NCI-H460 (cell line): ENCODE results near the gene ACD. TPM values are rescaled to one million over a fixed set of nuclear protein-coding genes. Genes with fewer than 3 reads are reported as not detected.

ENCODE experiments used
- DNase-seq: peaks from one replicate; pipeline ENCODE4 v3.0.0-alpha.2; 2016; ENCODE audit warnings: low read depth; ENCODE audit errors: extremely low read depth
- total RNA-seq: library from RNA; depleted of rRNA; stranded (reverse); fragments of >200 nt; shearing (Covaris generic); gene quantifications from 2 replicates; pipeline ENCODE4 v1.2.3, GENCODE V29; 2014; rRNA removed

The ACD gene
- total RNA-seq, 1 experiment from 2014 or later: 27.7 TPM

DNA sequence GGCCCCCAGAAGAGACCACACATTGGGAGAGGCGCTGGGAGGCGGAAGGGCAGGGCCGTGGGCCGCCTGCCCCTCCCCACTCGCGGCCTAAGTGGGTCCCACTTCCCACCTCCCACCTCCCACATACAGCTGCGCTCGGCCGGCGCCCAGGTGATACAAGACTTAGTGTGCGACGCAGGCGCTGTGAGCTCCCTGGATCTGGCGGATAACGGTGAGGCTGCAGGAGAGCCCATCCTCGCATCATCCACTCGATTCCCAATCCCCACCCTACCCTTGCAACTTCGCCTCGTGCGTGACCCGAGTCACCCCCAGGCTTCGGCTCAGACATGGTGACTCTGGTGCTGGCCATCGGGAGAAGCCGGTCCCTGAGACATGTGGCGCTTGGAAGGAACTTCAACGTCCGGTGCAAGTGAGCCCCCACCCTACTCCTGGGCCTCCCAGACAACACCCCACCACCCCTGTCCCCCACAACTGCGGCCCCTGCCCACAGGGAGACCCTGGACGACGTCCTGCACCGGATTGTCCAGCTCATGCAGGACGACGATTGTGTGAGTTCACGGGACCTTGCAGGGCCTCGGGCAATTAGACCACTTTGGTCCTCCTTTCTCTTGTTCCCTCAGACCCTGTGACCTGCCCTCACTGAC, 11.2 kb downstream of the ACD start:
- DNase-seq: no peak

DNA sequence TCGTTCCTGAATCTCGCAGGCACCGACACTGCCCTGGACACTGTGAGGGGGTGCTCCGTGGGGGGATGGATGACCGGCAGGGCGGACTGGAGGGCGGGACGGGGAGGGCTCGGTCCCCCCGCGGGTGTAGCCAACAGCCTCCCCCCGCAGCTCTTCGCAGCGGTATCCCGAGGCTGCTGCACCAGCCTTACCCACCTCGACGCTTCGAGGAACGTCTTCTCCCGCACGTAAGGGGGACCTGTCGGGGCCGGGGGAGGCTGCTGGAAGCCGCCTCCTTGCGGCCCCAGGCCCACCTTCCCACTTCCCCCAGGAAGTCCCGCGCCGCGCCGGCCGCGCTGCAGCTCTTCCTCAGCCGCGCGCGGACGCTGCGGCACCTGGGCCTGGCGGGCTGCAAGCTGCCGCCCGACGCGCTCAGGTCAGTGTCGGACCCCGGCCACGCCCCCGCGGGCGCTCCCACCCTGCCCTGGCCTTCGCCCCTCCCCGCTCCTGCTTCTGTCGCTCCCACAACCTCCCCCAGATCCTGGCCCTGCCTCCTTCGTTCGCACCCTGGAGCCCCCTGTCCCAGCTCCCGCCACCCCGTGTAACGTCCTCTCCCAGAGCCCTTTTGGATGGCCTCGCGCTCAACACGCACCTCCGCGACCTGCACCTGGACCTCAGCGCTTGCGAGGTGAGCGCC, 11.8 kb downstream of the ACD start:
- no peak for DNase-seq

DNA sequence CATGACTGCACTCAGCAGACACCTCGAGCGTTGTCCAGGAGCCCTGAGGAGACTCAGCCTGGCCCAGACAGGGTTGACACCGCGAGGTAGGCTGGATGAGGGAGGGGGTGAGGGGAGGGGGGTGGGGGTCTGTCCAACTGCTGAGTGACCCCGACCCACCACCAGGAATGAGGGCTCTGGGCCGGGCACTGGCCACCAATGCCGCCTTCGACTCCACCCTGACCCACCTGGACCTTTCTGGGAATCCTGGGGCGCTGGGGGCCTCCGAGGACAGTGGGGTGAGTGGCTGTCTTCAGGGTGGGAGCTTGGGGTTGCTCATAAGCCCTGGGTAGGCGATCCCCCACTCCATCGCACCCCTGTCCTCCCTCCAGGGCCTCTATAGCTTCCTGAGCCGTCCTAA, 12.4 kb downstream of the ACD start:
- DNase-seq: no peak

DNA sequence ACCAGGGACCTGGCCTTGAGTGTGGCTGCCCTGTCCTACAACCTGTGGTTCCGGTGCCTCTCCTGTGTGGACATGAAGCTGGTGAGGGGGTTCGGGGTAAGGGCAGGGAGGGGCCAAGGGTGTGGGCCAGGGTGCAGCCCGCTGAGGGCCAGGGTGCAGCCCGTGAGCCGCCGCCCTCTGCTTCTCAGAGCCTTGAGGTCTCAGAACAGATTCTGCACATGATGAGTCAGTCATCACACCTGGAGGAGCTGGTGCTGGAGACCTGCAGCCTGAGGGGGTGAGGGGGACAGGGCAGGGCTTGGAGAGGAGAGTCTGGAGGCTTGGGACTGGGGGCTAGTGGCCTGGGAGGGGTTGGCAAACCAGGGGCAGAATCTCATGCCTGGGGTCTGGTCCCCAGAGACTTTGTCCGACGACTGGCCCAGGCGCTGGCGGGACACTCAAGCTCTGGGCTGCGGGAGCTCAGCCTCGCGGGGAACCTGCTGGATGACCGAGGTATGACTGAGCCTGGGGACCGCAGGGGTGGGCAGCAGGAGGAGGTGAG, 12.9 kb downstream of the ACD start:
- DNase-seq: no peak

DNA sequence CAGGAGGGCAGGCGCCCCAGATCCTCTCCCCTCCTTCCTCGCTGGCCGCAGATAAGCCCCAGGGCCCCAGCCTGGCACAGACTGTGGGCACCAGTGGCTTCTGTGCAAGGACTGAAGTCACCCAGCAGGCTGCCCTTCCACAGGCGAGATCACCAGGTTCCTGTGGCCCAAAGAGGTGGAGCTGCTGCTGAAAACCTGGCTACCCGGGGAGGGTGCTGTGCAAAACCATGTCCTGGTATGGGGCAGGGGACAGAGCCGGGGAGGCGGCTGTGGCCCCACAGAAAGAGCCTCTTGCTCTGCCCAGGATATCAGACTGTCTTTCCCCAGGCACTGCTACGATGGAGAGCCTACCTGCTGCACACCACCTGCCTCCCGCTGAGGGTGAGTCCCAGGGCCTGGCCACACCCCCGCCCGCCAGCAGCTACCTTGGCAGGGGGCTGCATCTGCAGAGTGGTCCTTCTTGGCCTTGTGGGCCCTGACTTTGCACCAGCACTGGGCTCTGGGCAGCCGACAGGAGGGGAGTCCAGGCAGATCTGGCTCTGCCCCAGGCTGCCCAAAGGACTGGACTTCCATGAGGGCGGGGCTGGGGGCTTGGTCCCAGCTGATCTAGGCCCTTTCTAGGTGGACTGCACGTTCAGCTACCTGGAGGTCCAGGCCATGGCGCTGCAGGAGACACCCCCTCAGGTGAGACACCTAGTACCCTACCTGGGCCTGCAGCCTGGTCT, 14.5 kb downstream of the ACD start:
- no peak for DNase-seq

DNA sequence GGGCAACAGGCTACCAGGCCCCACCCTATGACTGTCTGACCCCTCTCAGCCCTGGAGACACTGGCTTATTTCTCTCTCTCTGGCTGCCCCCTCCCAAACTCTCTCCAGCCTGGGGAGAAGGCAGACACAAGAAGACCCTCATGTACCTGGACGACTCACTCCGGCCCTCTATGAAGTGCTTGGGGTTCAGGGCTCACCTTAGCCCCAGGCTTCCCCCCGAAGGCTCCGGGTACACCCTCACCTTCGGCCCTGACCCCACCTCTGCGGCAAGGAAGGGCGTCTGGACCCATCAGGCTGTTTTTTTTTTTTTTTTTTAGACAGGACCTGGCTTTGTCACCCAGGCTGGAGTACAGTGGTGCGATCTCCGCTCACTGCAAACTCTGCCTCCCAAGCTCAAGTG, 16.0 kb downstream of the ACD start:
- no peak for DNase-seq

DNA sequence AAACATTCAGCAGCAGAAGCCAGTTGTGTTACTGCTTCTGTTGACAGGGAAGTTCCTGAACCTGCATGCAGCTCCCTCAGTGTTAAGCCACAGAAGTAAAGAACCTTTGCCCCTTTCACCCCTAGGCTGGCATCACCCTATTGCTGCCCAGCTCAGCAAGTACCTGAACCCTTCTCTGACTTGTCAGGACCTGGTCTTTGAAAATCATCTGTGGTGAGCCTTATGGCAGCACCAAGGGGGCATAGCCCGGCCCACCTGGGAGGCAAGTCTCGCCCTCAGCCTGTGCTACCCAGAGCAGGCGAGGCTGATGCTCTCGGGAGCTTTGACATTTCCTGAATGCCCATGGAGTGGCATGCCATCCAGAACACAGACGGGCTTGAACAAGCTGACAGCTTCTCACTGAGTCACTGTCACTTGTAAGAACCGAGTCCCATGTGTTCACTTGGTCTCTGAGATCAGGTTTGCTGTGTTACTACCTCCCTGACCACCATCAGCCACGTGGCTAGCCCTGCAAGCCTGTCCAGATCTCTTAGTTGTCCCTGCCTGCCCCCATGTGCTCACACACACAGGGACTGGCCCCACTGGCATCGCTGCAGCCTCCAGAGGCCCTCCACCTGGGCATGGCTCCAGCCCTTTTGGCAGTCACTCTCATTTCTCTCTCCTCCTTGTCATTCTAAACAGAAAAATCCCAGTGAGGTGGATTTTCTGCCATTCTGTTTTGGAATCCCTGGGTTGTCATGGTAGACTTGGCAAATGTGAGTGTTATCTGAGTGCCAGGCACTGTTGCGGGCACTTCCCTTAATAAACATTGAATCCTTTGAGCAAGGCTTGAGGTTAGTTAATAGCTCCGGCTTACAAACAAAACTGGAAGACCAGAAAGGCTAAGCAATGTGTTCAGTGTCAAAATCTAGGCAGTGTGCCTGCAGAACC, 18.0 kb downstream of the ACD start:
- DNase-seq: no peak

DNA sequence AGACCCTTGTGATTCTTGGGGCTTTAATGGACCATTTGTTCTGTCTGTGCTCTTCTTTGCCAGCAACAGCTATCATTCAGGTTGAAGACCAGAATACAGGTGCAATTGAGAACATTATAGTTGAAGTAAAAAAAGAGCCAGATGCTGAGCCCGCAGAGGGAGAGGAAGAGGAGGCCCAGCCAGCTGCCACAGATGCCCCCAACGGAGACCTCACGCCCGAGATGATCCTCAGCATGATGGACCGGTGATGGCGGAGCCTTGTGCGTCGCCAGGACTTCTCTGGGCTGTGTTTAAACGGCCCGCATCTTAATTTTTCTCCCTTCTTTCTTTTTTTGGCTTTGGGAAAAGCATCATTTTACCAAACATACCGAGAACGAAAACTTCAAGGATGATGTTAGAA, 22.4 kb downstream of the ACD start:
- DNase-seq: no peak

DNA sequence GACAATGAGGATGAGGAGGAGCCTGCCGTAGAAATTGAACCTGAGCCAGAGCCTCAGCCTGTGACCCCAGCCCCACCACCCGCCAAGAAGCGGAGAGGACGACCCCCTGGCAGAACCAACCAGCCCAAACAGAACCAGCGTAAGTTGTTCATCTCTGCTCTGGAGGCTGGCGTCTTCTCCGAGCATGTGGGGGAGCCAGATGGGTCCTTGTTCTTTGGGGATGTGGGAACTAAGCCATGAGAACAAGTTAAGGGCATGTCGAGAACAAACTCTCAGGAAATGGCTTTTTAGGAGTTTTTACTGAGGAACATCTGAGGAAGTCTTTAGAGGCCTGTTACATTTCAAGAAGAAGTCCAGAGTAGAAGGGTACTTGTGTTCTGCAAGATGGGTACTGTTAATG, 23.3 kb downstream of the ACD start:
- no peak for DNase-seq

DNA sequence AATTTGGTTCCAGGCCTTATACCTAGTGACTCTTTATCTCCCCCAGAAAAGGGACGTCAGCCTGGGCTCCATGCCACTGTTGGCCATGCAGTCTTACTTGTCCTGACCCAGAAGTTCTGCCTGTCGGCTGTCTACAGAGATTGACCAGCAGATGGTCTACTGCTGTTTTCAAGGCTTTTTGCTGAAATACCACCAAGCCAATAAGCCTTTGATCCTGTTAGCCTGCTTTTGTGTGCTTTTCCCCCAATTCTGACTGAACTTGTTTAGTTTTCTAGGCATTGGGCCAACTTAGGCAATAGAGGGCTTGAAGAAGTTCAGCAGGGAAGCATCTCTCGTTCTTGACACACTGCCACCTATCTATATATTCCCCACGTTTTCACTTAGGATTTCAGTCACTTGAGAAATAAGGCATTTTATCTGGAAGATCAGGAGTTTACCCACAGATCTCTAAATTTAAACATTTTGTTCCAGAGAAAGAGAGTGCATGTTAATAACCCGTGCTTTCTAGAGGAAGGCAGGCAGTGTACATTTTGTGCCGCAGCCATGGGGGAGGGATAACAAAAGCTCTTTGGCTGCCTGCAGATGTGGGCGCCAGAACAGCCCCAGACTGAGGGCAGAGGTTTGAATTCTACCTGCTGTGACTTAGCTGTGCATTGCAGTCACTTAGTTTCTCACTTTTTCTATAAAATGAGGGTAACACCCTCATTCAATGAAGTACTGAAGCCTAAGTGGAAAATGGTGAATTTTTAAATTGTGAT, 27.5 kb downstream of the ACD start:
- DNase-seq: no peak

DNA sequence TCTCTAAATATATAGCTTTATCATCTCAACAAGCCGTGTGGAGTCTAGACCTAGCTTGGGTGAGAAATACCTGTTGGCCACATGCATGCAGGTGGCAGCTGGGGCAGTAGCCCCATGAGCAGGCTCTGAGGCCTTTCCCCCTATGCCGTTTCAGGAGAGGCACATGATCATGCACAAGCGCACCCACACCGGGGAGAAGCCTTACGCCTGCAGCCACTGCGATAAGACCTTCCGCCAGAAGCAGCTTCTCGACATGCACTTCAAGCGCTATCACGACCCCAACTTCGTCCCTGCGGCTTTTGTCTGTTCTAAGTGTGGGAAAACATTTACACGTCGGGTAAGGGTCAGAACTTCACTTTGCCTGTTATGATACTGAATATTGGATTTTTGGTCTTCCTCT, 31.8 kb downstream of the ACD start:
- no peak for DNase-seq

DNA sequence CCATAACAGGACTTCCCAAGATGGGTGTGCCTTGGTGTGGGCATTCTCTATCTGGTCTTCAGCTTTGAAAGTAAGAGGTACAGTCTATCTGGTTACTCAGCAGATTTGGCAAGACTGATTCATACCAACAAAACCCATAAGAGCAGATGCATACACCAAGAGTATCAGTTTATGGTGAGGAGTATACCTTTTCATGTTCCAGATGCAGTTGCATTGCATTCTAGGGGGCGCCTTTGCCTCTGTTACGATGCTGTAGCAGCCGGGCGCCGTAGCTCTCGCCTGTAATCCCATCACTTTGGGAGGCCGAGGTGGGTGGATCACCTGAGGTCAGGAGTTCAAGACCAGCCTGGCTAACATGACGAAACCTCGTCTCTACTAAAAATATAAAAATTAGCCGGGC, 46.3 kb downstream of the ACD start:
- no peak for DNase-seq

DNA sequence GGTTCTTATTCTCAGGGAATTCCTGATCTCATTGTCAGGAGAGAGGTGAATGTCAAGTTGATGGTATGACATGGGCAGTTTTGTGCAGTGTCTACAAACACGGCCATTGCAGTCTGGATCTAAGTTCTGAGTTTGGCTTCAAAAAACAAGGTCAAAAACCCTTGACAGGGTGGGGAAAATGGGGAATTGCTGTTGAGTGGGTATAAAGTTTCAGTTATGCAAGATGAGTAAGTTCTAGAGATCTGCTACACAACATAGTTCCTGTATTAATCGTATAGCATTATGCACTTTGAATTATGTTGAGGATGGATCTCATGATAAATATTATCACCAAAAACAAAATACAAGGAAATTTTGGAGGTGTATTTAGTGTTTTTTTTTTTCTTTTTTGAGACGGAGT, 51.7 kb downstream of the ACD start:
- DNase-seq: no peak

Other genes with a start within 250 kb of the ACD start
- gene ZDHHC1, start 243.8 kb downstream of the ACD start, total RNA-seq: 9.9 and 12.6 TPM in 2 replicates
- gene HSD11B2, start 229.1 kb downstream of the ACD start, total RNA-seq: 0.17 and 1.2 TPM in 2 replicates
- 66.7 and 69.8 TPM in 2 replicates for gene ATP6V0D1, start 179.1 kb downstream of the ACD start, total RNA-seq
- not detected in 2 replicates for gene AGRP, start 176.7 kb downstream of the ACD start, total RNA-seq
- gene RIPOR1, start 131.4 kb downstream of the ACD start, total RNA-seq: 21.9 and 24.1 TPM in 2 replicates
- 41.6 and 55.9 TPM in 2 replicates for gene CTCF, start 97.7 kb downstream of the ACD start, total RNA-seq
- 0.32 and 0.40 TPM in 2 replicates for gene CARMIL2, start 15.1 kb downstream of the ACD start, total RNA-seq
- gene PARD6A, start 700 bp upstream of the ACD start, total RNA-seq: 3.4 and 6.5 TPM in 2 replicates
- 10.2 and 10.4 TPM in 2 replicates for gene ENKD1, start 6.5 kb upstream of the ACD start, total RNA-seq
- 0.27 TPM in 1 of 2 replicates, not detected in the other for gene C16orf86, start 6.6 kb upstream of the ACD start, total RNA-seq
- 15.0 and 17.4 TPM in 2 replicates for gene GFOD2, start 59.1 kb upstream of the ACD start, total RNA-seq
- 6.8 and 8.2 TPM in 2 replicates for gene RANBP10, start 146.3 kb upstream of the ACD start, total RNA-seq
- gene TSNAXIP1, start 146.6 kb upstream of the ACD start, total RNA-seq: 0.45 TPM in 1 of 2 replicates, not detected in the other
- 43.6 and 49.4 TPM in 2 replicates for gene THAP11, start 182.1 kb upstream of the ACD start, total RNA-seq
- gene NUTF2, start 186.7 kb upstream of the ACD start, total RNA-seq: 260 and 267 TPM in 2 replicates
- gene CENPT, start 187.4 kb upstream of the ACD start, total RNA-seq: 26.4 and 28.4 TPM in 2 replicates
- 52.6 and 55.4 TPM in 2 replicates for gene EDC4, start 212.8 kb upstream of the ACD start, total RNA-seq
- gene NRN1L, start 224.6 kb upstream of the ACD start, total RNA-seq: 0.87 and 1.9 TPM in 2 replicates
- 5.3 and 6.5 TPM in 2 replicates for gene PSKH1, start 233.0 kb upstream of the ACD start, total RNA-seq